ENCODE data around the gene SPTLC2.

DNA sequence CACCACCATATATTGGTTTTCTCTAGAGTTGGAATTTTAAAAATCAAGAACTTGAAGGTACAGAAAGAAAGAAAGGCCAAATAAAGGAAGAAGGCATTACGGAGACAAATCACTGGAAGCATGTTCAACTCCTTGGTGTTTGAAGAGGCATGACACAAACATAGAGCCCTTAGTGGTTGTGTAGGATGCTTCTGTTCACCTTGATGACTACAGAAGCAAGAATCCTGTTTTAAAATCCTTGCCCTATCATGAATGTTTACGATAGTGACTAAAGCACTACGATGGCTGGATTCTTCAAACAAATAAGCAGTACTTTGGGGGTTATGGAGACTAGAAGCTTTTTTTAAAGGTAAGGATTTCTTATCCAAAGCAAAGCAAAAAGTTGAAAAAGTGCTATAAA is 107.6 kb downstream of the SPTLC2 start:
- TF ChIP-seq CTCF (IDR thresholded peaks at IDR 0.05; ENCODE audit: poor library complexity) (no peak), EZH2phosphoT487 (IDR thresholded peaks at IDR 0.05; ENCODE audit: low read depth, severe bottlenecking, unreplicated experiment) (no peak)
